ENCODE measurements around the gene REXO5.

- TF ChIP-seq, protein P1, sequence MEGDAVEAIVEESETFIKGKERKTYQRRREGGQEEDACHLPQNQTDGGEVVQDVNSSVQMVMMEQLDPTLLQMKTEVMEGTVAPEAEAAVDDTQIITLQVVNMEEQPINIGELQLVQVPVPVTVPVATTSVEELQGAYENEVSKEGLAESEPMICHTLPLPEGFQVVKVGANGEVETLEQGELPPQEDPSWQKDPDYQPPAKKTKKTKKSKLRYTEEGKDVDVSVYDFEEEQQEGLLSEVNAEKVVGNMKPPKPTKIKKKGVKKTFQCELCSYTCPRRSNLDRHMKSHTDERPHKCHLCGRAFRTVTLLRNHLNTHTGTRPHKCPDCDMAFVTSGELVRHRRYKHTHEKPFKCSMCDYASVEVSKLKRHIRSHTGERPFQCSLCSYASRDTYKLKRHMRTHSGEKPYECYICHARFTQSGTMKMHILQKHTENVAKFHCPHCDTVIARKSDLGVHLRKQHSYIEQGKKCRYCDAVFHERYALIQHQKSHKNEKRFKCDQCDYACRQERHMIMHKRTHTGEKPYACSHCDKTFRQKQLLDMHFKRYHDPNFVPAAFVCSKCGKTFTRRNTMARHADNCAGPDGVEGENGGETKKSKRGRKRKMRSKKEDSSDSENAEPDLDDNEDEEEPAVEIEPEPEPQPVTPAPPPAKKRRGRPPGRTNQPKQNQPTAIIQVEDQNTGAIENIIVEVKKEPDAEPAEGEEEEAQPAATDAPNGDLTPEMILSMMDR (IDR thresholded peaks at IDR 0.05; ENCODE audit: low read depth, low read length, poor library complexity, severe bottlenecking) = no peak
- no peak for TF ChIP-seq EZH2phosphoT487 (IDR thresholded peaks at IDR 0.05; ENCODE audit: borderline replicate concordance, low read length)
Observed at GRCh38 chr16:20880867-20881502, 74.7 kb downstream of the REXO5 start.
